MCF 10A (cell line): ENCODE measurements around the gene DNAJC17. TPM values are rescaled to one million over a fixed set of nuclear protein-coding genes. Genes with fewer than 3 reads are reported as not detected.

Experiments used
- BruUV-seq: library from RNA; stranded (reverse); fragments of 400-500 nt; replicated peaks from 2 replicates; lab custom pipeline; 2021; lab: Mats Ljungman, UMichigan
- CTCF ChIA-PET: fragments of 300-600 bp; sonication (Branson Sonifier 250); formaldehyde crosslinking; extraction: SDS; loops from one replicate; lab custom pipeline; 2021; ENCODE audit warnings: antibody characterized with exemption, inconsistent platforms; lab: Yijun Ruan, JAX
- POLR2A ChIA-PET: fragments of 300-600, 350-650 bp; sonication (Branson Sonifier 250); formaldehyde crosslinking; extraction: SDS; loops from one replicate; lab custom pipeline; 2020; ENCODE audit warnings: antibody characterized with exemption, inconsistent platforms; lab: Yijun Ruan, JAX
- DNase-seq: peaks from one replicate; pipeline ENCODE4 v3.0.0-alpha.2; 2018; ENCODE audit not compliant: unreplicated experiment
- H3K27ac Mint-ChIP-seq: one replicate; pipeline ENCODE4 v1.8.0; 2022; ENCODE audit warnings: mild to moderate bottlenecking, low read depth, mixed read lengths; ENCODE audit not compliant: unreplicated experiment
- H3K27me3 Mint-ChIP-seq: one replicate; pipeline ENCODE4 v1.8.0; 2022; ENCODE audit warnings: mixed read lengths; ENCODE audit not compliant: insufficient read depth, unreplicated experiment
- H3K36me3 Mint-ChIP-seq: one replicate; pipeline ENCODE4 v1.8.0; 2022; ENCODE audit warnings: mild to moderate bottlenecking, moderate library complexity, mixed read lengths; ENCODE audit not compliant: insufficient read depth, unreplicated experiment
- H3K4me1 Mint-ChIP-seq: one replicate; pipeline ENCODE4 v1.8.0; 2022; ENCODE audit warnings: mixed read lengths; ENCODE audit not compliant: insufficient read depth, unreplicated experiment
- H3K4me3 Mint-ChIP-seq: one replicate; pipeline ENCODE4 v1.8.0; 2022; ENCODE audit warnings: mild to moderate bottlenecking, moderate library complexity, mixed read lengths; ENCODE audit not compliant: unreplicated experiment
- H3K9me3 Mint-ChIP-seq: one replicate; pipeline ENCODE4 v1.8.0; 2022; ENCODE audit warnings: mixed read lengths; ENCODE audit not compliant: unreplicated experiment
- CTCF ChIP-seq: fragments of 200-600 bp; IDR thresholded peaks from one replicate; pipeline ENCODE4 v1.8.0; 2022; ENCODE audit warnings: antibody characterized with exemption, mild to moderate bottlenecking; ENCODE audit not compliant: unreplicated experiment
- intact Hi-C: fragments of 100-400 bp; cut with micrococcal nuclease; formaldehyde crosslinking; loops from 2 replicates; pipeline ENCODE4 v1.14.1; 2022
- total RNA-seq: library from RNA; stranded (reverse); gene quantifications from 2 replicates; pipeline ENCODE4 v1.2.3, GENCODE V29; 2022

DNAJC17 gene
- total RNA-seq, 1 experiment from 2014 or later: 55.1 TPM

GRCh38 chr15:40722934-40723333 is 84.3 kb downstream of the DNAJC17 start:
- intact Hi-C loops: no loop called here
- no peaks in the 10 kb centered on the region for H3K9me3 Mint-ChIP-seq
- peaks cover 7% of the 10 kb centered on the region for H3K36me3 Mint-ChIP-seq
- peak overlapping the region; percentile 51 for H3K27ac Mint-ChIP-seq
- BruUV-seq: no TSS peak
- no peak for DNase-seq
- H3K27me3 Mint-ChIP-seq: no peaks in the 10 kb centered on the region
- H3K4me1 Mint-ChIP-seq: no peaks in the 10 kb centered on the region
- CTCF ChIA-PET: interaction anchor here (0.7 to 1.6 kb wide), 4 partner anchors 11 to 606 kb away, joined by 3 to 6 read pairs (median 4); no protein-coding TSS in a partner anchor
- H3K4me3 Mint-ChIP-seq: no peak overlapping the region
- POLR2A ChIA-PET: interaction anchor here (0.7 to 1.6 kb wide), 2 partner anchors 28 to 60 kb away, joined by 3 to 5 read pairs; partner anchors contain the start of gene RAD51
- no peak for TF ChIP-seq CTCF

GRCh38 chr15:40722354-40722753 is 84.9 kb downstream of the DNAJC17 start:
- ChIA-PET POLR2A (interaction anchor here (1.6 kb wide), 1 partner anchor 27 kb away, joined by 5 read pairs; the partner anchor contains the start of gene RAD51), CTCF (interaction anchor here (0.7 to 1.2 kb wide), 2 partner anchors 10 to 605 kb away, joined by 4 to 6 read pairs; no protein-coding TSS in a partner anchor)
- no peak overlapping the region for H3K27ac Mint-ChIP-seq

GRCh38 chr15:40721701-40722100 is 85.6 kb downstream of the DNAJC17 start:
- intact Hi-C loops: no loop called here
- ChIA-PET CTCF (interaction anchor here (1.2 kb wide), 1 partner anchor 10 kb away, joined by 4 read pairs; no protein-coding TSS in a partner anchor), POLR2A (no interaction called here)
- Mint-ChIP-seq H3K9me3 (no peaks in the 10 kb centered on the region), H3K36me3 (peaks cover 7% of the 10 kb centered on the region), H3K4me3 (no peak overlapping the region), H3K4me1 (no peaks in the 10 kb centered on the region), H3K27ac (no peak overlapping the region), H3K27me3 (no peaks in the 10 kb centered on the region)
- no TSS peak for BruUV-seq
- TF ChIP-seq CTCF: no peak
- no peak for DNase-seq

More at GRCh38 chr15:40722354-40722753, 84.9 kb downstream of the DNAJC17 start:
- intact Hi-C loops: no loop called here
- Mint-ChIP-seq H3K4me1 (no peaks in the 10 kb centered on the region), H3K36me3 (peaks cover 7% of the 10 kb centered on the region), H3K27me3 (no peaks in the 10 kb centered on the region), H3K4me3 (no peak overlapping the region), H3K9me3 (no peaks in the 10 kb centered on the region)
- BruUV-seq: no TSS peak
- DNase-seq: no peak
- TF ChIP-seq CTCF: no peak

- POLR2A ChIA-PET: interaction anchor here (1.3 to 1.7 kb wide), 2 partner anchors 10 to 21 kb away, joined by 3 to 4 read pairs; partner anchors contain the start of gene RAD51
- no peak for DNase-seq
- Mint-ChIP-seq H3K27me3 (no peaks in the 10 kb centered on the region), H3K4me1 (no peaks in the 10 kb centered on the region), H3K27ac (no peak overlapping the region), H3K36me3 (peaks cover 16% of the 10 kb centered on the region), H3K4me3 (no peak overlapping the region), H3K9me3 (no peaks in the 10 kb centered on the region)
- intact Hi-C loops: no loop called here
- TF ChIP-seq CTCF: no peak
- CTCF ChIA-PET: interaction anchor here (0.7 to 0.9 kb wide), 2 partner anchors 14 to 131 kb away, joined by 3 read pairs; no protein-coding TSS in a partner anchor
- no TSS peak for BruUV-seq
Measured at GRCh38 chr15:40716165-40716564, 91.1 kb downstream of the DNAJC17 start.

Other genes starting within 250 kb of the DNAJC17 start
- gene CCDC32, start 242.4 kb downstream of the DNAJC17 start, total RNA-seq: 17.9 and 18.1 TPM in 2 replicates
- 13.4 and 13.9 TPM in 2 replicates for gene RPUSD2, start 238.2 kb downstream of the DNAJC17 start, total RNA-seq
- 7.9 and 11.4 TPM in 2 replicates for gene KNL1, start 213.2 kb downstream of the DNAJC17 start, total RNA-seq
- gene RAD51, start 112.3 kb downstream of the DNAJC17 start, total RNA-seq: 6.1 and 7.1 TPM in 2 replicates
- gene RMDN3, start 52.2 kb downstream of the DNAJC17 start, total RNA-seq: 31.8 and 36.1 TPM in 2 replicates
- gene GCHFR, start 43.4 kb downstream of the DNAJC17 start, total RNA-seq: 7.2 and 8.2 TPM in 2 replicates
- 0.26 and 0.52 TPM in 2 replicates for gene C15orf62, start 37.5 kb downstream of the DNAJC17 start, total RNA-seq
- gene ZFYVE19, start 384 bp downstream of the DNAJC17 start, total RNA-seq: 19.2 and 19.9 TPM in 2 replicates
- not detected in 2 replicates for gene PPP1R14D, start 21.2 kb upstream of the DNAJC17 start, total RNA-seq
- gene SPINT1, start 36.6 kb upstream of the DNAJC17 start, total RNA-seq: 57.9 and 68.6 TPM in 2 replicates
- gene RHOV, start 66.8 kb upstream of the DNAJC17 start, total RNA-seq: 1.2 and 1.7 TPM in 2 replicates
- gene VPS18, start 87.0 kb upstream of the DNAJC17 start, total RNA-seq: 13.2 and 18.5 TPM in 2 replicates
- gene DLL4, start 121.9 kb upstream of the DNAJC17 start, total RNA-seq: 0.10 TPM in 1 of 2 replicates, not detected in the other
- 35.5 and 49.4 TPM in 2 replicates for gene CHAC1, start 146.0 kb upstream of the DNAJC17 start, total RNA-seq